NB4 (cell line): Measurements from ENCODE around the gene RSU1.

Source experiments
- DNase-seq: peaks from one replicate; pipeline ENCODE4 v3.0.0; 2010; ENCODE audit warnings: low read depth
- H3K4me3 ChIP-seq: one replicate; pipeline ENCODE4 v1.5.1; 2011; ENCODE audit warnings: mild to moderate bottlenecking, low read depth, low read length, moderate library complexity
- MYC ChIP-seq: IDR thresholded peaks from 2 replicates; pipeline ENCODE4 v1.6.1; 2011; ENCODE audit warnings: low read depth, low read length
- POLR2A ChIP-seq: IDR thresholded peaks from 2 replicates; pipeline ENCODE4 v1.6.1; 2011; ENCODE audit warnings: mild to moderate bottlenecking; ENCODE audit not compliant: insufficient read length; ENCODE audit errors: extremely low read depth
- TF ChIP-seq, protein P1 (sequence below): IDR thresholded peaks from 2 replicates; pipeline ENCODE4 v1.6.1; 2011; ENCODE audit warnings: low read depth, low read length
- TF ChIP-seq, protein P2 (sequence below): IDR thresholded peaks from one replicate; pipeline ENCODE4 v1.5.1; 2012; ENCODE audit warnings: low read depth, low read length

The RSU1 gene

DNA sequence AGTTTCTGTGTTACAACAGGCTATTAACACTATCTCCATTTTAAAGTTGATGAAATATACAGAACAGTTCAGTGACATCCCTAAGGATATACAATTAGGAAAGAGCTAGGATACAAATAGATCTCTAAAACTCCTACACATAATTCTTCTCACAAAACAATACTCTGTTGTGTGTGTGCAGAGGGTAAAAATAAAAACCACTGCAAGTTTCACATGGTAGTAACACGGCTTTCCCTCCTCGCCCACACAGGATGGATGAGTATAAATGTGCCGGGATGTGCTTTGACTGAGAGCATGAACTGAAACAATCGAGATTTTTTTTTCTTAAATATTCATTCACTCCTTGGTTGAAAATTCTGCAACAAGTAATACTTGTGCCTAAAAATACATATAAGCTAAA is 164.0 kb downstream of the RSU1 start:
- TF ChIP-seq POLR2A = no peak
- TF ChIP-seq, protein P1, sequence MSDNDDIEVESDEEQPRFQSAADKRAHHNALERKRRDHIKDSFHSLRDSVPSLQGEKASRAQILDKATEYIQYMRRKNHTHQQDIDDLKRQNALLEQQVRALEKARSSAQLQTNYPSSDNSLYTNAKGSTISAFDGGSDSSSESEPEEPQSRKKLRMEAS = no peak
- TF ChIP-seq, protein P2, sequence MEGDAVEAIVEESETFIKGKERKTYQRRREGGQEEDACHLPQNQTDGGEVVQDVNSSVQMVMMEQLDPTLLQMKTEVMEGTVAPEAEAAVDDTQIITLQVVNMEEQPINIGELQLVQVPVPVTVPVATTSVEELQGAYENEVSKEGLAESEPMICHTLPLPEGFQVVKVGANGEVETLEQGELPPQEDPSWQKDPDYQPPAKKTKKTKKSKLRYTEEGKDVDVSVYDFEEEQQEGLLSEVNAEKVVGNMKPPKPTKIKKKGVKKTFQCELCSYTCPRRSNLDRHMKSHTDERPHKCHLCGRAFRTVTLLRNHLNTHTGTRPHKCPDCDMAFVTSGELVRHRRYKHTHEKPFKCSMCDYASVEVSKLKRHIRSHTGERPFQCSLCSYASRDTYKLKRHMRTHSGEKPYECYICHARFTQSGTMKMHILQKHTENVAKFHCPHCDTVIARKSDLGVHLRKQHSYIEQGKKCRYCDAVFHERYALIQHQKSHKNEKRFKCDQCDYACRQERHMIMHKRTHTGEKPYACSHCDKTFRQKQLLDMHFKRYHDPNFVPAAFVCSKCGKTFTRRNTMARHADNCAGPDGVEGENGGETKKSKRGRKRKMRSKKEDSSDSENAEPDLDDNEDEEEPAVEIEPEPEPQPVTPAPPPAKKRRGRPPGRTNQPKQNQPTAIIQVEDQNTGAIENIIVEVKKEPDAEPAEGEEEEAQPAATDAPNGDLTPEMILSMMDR = no peak
- no peak for TF ChIP-seq MYC
- DNase-seq = no peak
- no peak overlapping the region for H3K4me3 ChIP-seq

DNA sequence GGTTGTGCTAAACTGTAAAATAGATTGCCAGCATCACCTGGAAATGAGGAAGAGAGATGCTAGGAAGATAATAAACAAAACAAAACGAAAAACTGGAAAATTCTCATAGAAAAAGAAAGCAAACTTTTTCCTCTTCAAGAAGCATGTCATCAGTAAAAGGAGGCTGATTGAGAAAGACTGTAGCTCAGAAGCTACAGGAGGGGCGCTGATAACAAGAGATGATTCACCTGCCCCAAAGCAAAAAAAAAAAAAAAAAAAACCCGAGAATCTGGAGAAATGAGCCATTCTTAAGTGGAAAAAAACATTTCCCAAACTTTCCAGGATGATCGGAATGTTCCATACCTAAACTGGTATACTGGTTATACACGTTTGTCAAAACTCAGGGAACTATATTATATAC is 165.1 kb downstream of the RSU1 start:
- H3K4me3 ChIP-seq = no peak overlapping the region
- TF ChIP-seq, protein P2 = no peak
- TF ChIP-seq, protein P1 = no peak
- TF ChIP-seq MYC (no peak), POLR2A (no peak)
- no peak for DNase-seq

DNA sequence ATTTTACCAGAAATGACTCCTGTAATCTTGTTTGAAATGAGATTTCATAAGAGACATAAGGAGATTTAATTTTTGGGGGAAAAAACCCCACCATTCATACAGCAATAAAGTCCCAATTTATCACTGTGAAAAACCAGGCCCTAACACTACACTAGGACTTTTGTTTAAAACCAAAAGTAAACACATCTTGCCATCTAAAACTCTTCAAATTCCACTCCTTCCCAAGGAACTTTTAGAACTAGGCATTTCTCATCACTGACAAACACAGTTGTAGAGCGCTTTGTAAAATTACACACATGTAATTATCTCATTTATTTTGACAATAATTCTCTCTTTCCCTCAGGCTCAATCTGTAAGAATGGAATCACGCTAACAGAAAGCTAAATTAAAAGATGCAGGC is 167.5 kb downstream of the RSU1 start:
- no peak for TF ChIP-seq POLR2A
- TF ChIP-seq, protein P2 = no peak
- no peak for TF ChIP-seq MYC
- TF ChIP-seq, protein P1 = no peak
- no peak overlapping the region for H3K4me3 ChIP-seq
- no peak for DNase-seq

DNA sequence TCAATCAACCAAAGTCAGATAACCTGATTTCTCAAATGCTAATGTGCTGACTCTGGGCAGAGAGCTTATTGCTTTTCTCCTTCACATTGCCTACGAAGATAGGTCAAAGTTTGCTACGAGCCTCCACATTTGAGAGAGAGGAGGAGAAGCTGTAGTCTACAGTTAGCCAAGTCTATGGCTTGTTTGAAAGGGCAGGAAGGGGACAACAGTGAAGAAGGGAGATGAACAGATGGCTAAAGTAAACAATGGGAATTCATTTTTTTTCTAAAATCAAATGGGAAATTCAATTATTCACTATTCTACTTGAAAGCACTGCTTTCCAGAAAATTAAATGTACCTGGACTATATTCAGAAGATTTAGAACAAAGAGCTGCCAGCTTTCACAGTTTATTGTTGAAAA is 168.9 kb downstream of the RSU1 start:
- no peak overlapping the region for H3K4me3 ChIP-seq
- DNase-seq = no peak
- TF ChIP-seq, protein P1 = no peak
- TF ChIP-seq MYC (no peak), POLR2A (no peak)
- TF ChIP-seq, protein P2 = no peak

DNA sequence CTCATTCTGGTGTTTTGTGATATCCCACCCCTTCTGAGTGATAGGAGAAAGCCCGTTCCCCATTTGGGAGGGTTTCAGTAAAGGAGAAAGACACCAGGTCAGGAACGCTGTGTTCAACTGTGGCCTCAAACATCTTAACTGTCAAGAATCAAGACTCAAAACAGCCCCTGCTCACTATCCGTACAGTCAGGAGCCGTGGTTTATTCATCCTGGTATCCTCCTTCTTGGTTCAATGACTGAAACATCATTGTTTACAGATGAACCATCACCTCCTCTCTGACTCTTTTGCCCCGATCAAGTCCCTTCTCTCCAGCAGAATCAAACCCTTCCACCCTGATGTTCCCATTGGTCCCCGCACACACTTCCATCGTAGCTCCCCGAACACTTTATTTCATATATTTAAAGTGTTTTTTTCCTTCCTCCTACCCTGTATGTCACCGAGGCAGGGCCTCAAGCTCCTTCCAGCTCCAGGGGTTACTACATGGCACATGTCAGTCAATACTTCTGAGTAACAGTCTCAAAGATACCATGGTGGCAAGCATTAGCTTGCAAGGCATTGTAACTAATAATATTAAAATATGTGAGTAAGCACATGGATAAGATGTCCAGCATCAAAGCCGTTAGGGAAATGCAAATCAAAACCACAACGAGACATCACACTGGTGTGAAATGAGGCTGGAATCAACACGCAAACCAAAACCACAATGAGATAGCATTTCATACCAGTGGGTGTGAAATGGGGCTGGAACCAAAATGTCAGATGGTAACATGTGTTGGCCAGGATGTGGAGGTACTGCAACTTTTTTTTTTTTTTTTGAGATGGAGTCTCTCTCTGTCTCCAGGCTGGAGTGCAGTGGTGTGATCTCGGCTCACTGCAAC is 170.8 kb downstream of the RSU1 start:
- peak; percentile 25 for DNase-seq
- TF ChIP-seq, protein P1 = no peak
- TF ChIP-seq POLR2A = no peak
- TF ChIP-seq, protein P2 = no peak
- no peak for TF ChIP-seq MYC
- H3K4me3 ChIP-seq = no peak overlapping the region
